Cardiac septum (tissue), 1 donor: ENCODE measurements around the gene POLR3B. TPM values are rescaled to one million over a fixed set of nuclear protein-coding genes. Genes with fewer than 3 reads are reported as not detected.
"Not testable (repeated sequence)": the region's sequence is repeated elsewhere in the genome, so short reads cannot be mapped to it uniquely, and the experiment has no call there.

ENCODE experiments used
- DNase-seq: peaks from one replicate; pipeline ENCODE4 v3.0.0-alpha.2; 2020; ENCODE audit warnings: low spot score
- intact Hi-C: fragments of 100-400 bp; cut with DNase I; formaldehyde crosslinking; loops from one replicate; pipeline ENCODE4 v1.14.0; 2022
- total RNA-seq: library from RNA; stranded (reverse); fragmentation: NEBNext Ultra II Directional; extraction: Animal tissue kit (Norgen Biotek cat#: 25700); gene quantifications from one replicate; pipeline ENCODE4 v1.2.1, GENCODE V29; 2021
- donor health status: DM: no; HTN: no; CAD: no.

The POLR3B gene
- total RNA-seq, 1 donor from 2014 or later: 9.4 TPM

- no peak for DNase-seq
- intact Hi-C loops: no loop called here
Measured at GRCh38 chr12:106445053-106445452, 87.5 kb downstream of the POLR3B start.

DNA sequence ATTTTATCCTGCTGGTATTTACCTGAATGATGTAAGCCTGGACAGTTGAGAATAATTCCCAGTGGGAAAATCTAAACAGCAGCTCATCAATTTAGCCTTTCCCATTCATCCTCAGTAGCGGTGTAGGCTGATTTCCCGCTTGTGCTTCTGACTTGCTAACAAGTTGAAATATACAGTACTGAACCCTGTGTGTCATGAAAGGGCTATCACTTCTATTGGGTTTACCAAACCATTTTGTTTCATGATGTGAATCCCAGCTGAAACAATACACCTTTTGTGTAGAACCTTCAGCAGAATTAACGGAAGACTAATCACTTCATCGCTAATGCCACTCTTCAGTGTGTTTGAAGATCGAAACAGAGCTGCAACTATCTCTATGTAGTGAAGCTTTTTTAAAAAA, 88.4 kb downstream of the POLR3B start:
- intact Hi-C loops: no loop called here
- DNase-seq: no peak

DNA sequence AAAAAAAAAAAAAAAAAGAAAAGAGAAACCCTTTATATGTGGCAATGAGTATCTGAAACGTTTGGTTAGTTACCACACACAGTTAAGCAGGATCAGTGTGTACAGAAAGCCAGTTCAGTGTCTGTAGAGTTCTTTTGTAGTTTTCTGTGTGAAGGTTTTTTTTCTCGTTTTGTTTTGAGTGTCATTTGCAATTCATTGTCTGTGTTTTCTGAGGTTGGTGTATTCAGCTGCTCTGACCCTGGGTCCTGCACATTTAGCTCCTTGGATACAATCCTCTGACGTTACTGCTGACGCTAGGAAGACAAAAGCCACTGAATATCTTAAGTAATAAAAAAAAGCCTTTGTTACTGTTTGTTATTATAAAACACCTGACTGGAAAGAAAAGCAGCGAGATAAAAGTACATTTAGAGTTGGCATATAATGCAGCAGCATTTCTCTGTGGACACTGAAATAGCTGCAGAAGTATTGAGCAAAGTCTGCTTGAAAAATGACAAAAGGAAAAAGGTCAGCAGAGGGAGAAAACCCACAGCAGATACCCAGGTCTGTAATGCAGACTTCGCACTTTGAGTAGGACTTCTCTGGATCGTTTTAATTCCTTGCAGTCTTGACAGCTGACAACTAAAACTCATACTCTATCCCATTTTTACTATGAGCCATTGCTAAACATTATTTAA, 89.0 kb downstream of the POLR3B start:
- intact Hi-C loops: no loop called here
- DNase-seq: no peak

DNA sequence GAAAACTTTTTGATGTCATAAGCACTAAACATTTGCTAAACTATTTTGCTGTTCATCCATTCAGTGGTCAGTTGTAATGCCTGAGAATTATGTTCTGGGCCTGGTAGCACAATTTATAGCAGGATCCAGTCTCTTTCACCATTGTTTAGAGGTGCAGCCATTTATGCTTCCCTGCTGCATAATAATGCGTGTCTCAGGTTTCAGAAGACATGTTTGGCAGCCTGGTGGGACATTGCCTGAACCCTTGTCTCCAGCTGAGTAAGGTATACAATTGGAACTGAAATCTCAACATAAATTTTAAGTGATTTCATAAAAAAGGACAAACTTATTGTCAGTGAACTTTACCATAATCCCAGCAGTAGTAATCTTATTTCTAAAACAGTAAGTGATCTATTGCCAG, 94.8 kb downstream of the POLR3B start:
- intact Hi-C loops: no loop called here
- DNase-seq: no peak

GRCh38 chr12:106455111-106455510, 97.6 kb downstream of the POLR3B start:
- intact Hi-C loops: no loop called here
- no peak for DNase-seq

DNA sequence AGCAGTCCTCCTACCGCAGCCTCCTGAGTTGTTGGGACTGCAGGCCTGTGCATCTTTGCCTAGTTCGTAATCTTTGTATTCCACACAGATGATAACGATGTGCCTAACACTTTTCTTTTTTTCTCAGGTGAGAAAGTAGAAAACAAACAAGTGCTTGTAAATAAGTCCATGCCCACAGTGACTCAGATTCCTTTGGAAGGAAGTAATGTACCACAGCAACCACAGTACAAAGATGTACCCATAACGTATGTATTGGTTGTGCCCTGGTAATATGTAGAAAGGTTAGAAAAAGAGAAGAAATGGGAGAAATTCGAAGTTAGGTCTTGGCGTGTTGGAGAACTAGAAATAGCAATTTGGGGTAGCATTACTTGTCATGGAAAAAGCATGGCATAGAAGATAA, 101.6 kb downstream of the POLR3B start:
- DNase-seq: no peak
- intact Hi-C loops: no loop called here

DNA sequence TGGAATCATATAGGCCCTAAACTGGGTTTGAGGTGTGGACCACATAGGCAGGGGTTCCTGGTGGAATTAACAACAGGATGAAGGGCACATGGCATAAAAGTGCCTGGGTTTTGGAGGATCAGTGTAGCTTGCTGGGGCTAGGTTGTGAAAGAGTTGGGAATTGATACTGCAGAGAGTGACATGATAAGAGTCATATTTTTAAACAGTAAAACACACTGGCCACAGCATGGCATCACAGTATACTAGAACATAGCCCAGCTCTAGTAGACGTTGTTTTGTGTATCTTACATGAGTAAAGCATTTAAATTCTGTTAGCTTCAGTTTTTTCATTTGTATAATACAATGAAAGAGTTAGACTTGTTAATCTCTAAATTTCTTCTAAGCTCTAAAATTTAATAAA, 102.0 kb downstream of the POLR3B start:
- intact Hi-C loops: no loop called here
- no peak for DNase-seq

DNA sequence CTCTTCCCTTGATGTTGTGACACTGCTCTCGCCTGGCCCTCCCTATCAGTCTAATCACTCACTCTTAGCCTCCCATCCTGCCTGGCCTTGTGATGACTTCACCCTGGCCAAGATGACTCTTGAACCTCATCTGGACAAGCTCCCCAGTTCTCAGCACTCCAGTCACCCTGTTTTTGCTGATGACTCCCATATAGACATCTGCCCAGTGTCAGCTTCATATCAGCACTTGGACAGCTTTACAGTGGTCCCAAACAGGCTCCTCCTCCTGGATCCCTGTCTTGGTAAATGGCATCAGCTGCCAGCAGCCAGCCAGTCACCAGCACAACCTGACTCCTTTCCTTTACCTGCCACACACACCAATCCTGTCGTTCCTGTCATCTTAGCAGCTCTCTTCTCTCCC, 104.2 kb downstream of the POLR3B start:
- intact Hi-C loops: no loop called here
- no peak for DNase-seq

GRCh38 chr12:106465605-106466004, 108.1 kb downstream of the POLR3B start:
- DNase-seq, intact Hi-C loops: not testable (repeated sequence)

DNA sequence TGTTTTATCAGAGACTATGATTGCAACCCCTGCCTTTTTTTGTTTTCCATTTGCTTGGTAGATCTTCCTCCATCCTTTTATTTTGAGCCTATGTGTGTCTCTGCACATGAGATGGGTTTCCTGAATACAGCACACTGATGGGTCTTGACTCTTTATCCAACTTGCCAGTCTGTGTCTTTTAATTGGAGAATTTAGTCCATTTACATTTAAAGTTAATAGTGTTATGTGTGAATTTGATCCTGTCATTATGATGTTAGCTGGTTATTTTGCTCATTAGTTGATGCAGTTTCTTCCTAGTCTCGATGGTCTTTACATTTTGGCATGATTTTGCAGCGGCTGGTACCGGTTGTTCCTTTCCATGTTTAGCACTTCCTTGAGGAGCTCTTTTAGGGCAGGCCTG, 118.1 kb downstream of the POLR3B start:
- DNase-seq, intact Hi-C loops: not testable (repeated sequence)

DNA sequence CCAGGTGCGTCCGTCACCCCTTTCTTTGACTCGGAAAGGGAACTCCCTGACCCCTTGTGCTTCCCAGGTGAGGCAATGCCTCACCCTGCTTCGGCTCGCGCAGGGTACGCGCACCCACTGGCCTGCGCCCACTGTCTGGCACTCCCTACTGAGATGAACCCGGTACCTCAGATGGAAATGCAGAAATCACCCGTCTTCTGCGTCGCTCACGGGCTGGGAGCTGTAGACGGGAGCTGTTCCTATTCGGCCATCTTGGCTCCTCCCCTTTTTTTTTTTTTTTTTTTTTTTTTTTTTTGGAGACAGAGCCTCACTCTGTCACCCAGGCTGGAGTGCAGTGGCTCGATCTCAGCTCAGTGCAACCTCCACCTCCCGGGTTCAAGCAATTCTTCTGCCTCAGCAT, 120.1 kb downstream of the POLR3B start:
- DNase-seq, intact Hi-C loops: not testable (repeated sequence)

- intact Hi-C loops: no loop called here
- DNase-seq: no peak
Measured at GRCh38 chr12:106480251-106480650, 122.7 kb downstream of the POLR3B start.

- no peak for DNase-seq
- intact Hi-C loops: no loop called here
Measured at GRCh38 chr12:106481246-106481645, 123.7 kb downstream of the POLR3B start.

DNA sequence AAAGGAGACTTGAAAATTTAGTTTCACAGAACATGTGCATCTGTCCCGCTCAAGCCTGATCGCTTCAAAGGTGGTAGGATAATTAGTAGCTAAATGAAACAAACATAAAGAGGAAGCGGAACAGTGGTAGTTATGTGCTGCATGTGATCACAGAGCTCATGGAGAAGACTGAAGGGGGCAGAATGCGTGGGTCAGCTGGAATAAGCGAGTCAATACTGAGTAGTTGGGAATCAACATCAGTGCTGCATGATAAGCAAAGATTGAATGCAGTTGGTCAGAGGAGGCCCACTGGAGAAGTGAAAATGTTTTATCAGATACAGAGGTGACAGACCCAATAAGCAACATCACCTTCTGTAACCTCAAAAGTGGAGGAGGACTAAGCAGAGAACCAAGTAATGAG, 130.1 kb downstream of the POLR3B start:
- intact Hi-C loops: no loop called here

GRCh38 chr12:106488884-106489283, 131.3 kb downstream of the POLR3B start:
- no peak for DNase-seq
- intact Hi-C loops: no loop called here

More for the DNA sequence above, 130.1 kb downstream of the POLR3B start:
- DNase-seq: no peak

GRCh38 chr12:106490264-106490663, 132.7 kb downstream of the POLR3B start:
- no peak for DNase-seq
- intact Hi-C loops: no loop called here

DNA sequence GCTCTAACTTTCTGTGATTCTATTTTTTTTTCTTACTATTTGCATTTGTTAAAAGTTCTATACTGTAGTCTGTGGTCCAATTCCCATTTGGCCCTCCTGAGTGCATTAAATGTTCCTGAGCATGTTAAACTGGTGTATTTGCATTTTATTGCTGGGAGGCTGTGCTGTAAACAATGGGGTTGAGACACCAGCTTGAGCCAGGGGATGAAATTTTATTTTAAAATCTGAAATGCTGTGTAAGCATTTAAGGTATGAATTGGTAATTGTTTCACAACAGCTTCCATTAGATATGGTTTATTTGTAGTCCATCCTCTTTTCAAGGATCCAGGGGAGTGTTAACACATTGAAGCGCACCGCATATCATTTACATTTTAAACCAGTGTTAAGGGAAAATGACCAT, 135.3 kb downstream of the POLR3B start:
- intact Hi-C loops: no loop called here
- DNase-seq: no peak

DNA sequence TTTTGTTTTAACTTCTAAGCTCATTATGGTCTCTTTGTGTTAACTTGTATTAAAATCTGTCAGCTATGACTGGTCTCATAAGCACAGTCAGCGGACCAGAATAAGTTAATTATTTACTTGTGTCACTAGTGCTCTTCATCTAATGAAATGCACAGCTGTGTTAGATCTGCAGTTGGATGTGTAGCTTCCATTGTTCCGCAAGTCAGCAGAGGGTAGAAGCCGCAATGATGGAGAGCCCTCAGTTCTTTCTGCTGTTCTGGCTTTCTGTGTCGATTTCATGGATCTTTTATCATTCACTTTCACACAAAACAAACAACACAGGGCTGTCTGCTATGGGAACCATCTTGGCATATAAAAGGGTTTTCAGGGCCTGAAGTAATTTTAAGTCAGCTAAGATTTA, 136.0 kb downstream of the POLR3B start:
- intact Hi-C loops: no loop called here
- DNase-seq: no peak

DNA sequence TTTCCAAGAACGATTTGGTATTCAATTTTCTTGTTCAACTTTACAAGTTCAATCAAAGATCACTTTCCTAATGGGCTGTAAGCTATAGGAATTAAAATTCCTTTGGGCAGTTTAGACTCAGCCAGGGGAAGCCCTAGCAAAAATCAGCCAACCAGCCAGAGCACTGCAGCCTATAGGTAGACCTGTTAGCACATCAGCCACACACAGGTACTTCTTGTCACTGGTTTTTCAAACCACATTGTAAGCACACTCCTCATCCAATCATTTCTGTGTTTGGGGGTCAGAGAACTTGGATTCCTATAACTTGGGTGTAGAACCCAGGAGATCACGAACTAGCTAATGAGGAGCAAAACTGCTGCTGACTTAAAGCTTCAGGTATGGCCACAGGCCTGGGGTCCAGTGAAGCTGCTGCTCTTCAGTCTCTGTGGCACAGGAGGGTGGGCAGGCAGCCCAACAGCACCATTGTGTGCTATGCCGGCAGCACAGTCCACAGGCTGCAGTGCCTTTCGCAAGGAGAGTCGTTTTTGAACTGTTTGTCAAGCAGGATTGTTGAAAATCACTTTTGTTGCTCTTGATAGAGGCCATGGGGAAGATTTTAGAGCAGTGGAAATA, 137.9 kb downstream of the POLR3B start:
- intact Hi-C loops: no loop called here
- no peak for DNase-seq

GRCh38 chr12:106498056-106498455, 140.5 kb downstream of the POLR3B start:
- no peak for DNase-seq
- intact Hi-C loops: no loop called here

DNA sequence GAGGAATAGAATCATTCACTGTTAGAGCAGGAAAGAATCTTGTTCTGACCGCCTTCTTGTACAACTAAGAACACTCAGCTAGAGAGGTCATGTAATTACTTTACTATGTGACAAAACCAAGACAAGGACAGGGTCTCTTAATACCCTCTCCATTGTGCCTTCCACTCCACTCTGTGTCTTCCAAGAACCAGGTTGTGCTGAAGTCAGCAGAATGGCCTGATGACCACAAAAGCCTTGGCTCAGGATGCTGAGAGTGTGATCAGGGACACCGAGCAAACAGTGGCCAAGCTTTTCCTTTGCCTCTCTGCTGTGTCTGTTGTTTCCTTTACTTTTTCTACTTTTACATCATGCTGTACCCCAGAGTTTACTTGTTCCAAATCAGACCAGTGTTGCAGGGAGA, 142.1 kb downstream of the POLR3B start:
- DNase-seq: no peak
- intact Hi-C loops: no loop called here

GRCh38 chr12:106506691-106507090, 149.1 kb downstream of the POLR3B start:
- DNase-seq: no peak
- intact Hi-C loops: no loop called here
